ENCODE results near the gene LOXL4. TPM values are rescaled to one million over a fixed set of nuclear protein-coding genes. Genes with fewer than 3 reads are reported as not detected.

Gene LOXL4
- total RNA-seq, 2 donors from 2014 or later = 0.32 to 1.6 TPM

DNA sequence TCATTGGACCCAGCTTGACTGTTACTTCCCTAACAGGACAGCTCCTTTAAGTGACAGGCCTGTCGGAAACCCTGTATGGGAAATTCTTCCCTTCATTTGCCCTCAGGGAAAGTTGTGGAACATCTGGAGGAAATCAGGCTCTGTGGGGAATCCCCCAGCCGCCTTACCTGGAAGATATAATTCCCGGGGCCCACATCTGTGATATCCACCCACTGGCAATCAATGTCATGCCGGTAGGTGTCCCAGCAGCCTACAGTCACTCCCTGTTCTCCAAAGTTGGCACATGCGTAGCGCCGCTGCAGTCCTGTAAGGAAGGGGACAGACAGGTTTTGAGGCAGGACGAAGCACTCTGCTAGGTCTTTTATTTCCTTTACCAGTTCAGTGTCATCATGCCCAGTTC is 16.6 kb downstream of the LOXL4 start:
- no peak for DNase-seq
- Histone ChIP-seq H3K36me3 (no peaks in the 10 kb centered on the region), H3K4me3 (no peak overlapping the region)

DNA sequence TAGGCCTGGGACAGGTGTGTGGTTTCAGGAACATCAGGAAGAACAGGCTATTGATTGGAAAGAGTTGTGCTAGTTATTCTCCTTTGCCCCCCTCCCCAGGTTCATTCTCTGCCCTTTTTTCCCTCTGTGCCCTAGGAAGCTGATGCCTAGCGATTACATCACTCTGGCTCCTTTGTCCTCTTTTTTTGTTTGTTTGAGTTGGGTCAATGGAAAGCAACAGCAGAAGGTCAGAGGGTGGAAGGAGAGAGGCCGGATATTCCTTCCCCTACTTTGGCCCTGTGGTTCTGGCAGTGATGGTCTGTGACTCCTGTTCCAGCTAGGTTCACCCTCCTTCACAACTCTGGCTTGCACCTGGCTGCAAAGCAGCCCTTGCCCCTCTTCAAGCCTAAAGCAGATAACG is 18.9 kb downstream of the LOXL4 start:
- TF ChIP-seq, protein P1, sequence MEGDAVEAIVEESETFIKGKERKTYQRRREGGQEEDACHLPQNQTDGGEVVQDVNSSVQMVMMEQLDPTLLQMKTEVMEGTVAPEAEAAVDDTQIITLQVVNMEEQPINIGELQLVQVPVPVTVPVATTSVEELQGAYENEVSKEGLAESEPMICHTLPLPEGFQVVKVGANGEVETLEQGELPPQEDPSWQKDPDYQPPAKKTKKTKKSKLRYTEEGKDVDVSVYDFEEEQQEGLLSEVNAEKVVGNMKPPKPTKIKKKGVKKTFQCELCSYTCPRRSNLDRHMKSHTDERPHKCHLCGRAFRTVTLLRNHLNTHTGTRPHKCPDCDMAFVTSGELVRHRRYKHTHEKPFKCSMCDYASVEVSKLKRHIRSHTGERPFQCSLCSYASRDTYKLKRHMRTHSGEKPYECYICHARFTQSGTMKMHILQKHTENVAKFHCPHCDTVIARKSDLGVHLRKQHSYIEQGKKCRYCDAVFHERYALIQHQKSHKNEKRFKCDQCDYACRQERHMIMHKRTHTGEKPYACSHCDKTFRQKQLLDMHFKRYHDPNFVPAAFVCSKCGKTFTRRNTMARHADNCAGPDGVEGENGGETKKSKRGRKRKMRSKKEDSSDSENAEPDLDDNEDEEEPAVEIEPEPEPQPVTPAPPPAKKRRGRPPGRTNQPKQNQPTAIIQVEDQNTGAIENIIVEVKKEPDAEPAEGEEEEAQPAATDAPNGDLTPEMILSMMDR (IDR thresholded peaks at IDR 0.05) = no peak
- Histone ChIP-seq H3K4me1 (no peaks in the 10 kb centered on the region), H3K36me3 (peaks cover 5% of the 10 kb centered on the region), H3K27me3 (no peaks in the 10 kb centered on the region), H3K9ac (ENCODE audit: low read depth in 2 of 2, low read length in 2 of 2) (no peak overlapping the region), H3K27ac (no peak overlapping the region), H3K4me3 (no peak overlapping the region), H3K9me3 (no peaks in the 10 kb centered on the region)
- intact Hi-C loops (cut with DNase I) = no loop called here
- DNase-seq = no peak

More for the DNA sequence above, 16.6 kb downstream of the LOXL4 start:
- Histone ChIP-seq H3K9me3 (no peaks in the 10 kb centered on the region), H3K27ac (no peak overlapping the region), H3K9ac (ENCODE audit: low read depth in 2 of 2, low read length in 2 of 2) (no peak overlapping the region), H3K27me3 (no peaks in the 10 kb centered on the region), H3K4me1 (no peaks in the 10 kb centered on the region)
- intact Hi-C loops (cut with DNase I) = no loop called here
- TF ChIP-seq, protein P1 (IDR thresholded peaks at IDR 0.05) = no peak

DNA sequence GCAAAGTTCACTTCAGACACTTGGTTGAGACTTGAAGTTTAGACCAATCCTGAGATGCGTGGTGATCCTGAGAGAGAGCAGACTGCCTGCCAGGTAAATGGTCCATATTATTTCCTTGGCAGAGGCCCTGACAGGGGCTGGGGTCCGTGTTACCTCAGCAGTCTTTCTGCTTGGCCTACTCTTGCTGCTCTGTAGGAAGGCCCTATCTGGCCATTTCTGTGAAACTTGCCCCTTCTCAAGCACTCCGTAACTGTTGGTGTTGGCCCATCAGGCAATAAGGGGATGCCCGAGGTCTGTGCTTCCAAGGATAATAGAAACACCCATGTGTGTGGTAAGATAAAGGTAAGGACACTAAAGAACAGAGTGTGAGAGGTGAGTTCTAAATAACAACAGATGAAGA is 20.0 kb downstream of the LOXL4 start:
- H3K4me3 ChIP-seq = no peak overlapping the region
- H3K4me1 ChIP-seq = no peaks in the 10 kb centered on the region
- no peak overlapping the region for H3K27ac ChIP-seq
- no peak for DNase-seq
- TF ChIP-seq, protein P1 (IDR thresholded peaks at IDR 0.05) = no peak
- intact Hi-C loops (cut with DNase I) = no loop called here
- no peak overlapping the region for H3K9ac ChIP-seq (ENCODE audit: low read depth in 2 of 2, low read length in 2 of 2)
- peaks cover 5% of the 10 kb centered on the region for H3K36me3 ChIP-seq
- no peaks in the 10 kb centered on the region for H3K9me3 ChIP-seq
- H3K27me3 ChIP-seq = no peaks in the 10 kb centered on the region

DNA sequence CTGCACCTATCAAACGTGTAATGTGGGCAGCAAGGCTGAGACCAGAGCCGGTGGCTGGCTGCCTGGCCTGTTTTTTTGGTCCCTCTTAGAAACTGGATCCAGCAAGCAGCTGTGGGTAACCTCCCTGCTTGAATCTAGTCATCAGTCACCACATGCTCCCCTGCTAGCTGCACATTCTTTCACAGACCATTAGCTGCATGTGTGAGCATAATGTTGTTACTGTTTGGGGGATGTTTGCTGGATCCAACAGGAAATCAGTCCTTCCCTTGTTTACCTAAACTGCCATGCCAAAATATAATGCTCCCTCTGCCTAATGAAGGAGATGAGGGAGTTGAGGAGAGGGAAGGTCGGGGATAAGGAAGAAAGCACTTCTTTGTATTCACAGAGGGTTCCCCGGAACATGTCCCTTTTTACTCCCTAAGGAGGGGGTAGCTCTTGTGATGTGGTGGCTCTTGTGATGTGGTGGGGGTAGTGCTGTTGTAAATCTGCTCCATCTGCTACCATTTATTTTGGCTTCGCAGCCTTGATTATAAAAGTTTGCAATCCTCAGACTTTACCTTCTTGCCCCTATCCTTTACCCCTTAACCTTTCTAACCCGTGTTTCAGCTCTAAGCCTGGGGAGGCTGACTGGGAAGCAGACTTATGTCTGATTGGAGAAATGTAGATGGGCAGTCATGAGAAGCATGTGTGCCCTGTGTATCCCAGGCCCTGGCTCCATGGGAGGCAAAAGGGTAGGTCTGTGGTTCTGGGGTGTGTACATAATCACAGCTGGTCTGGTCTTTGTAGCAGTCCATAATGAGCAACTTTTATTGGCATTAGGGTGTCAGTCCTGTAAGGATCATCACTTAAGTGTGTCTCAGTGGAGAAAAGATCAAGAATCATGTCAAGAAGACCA is 20.8 kb downstream of the LOXL4 start:
- H3K36me3 ChIP-seq = peaks cover 5% of the 10 kb centered on the region
- TF ChIP-seq, protein P1 (IDR thresholded peaks at IDR 0.05) = no peak
- H3K4me3 ChIP-seq = no peak overlapping the region
- H3K27me3 ChIP-seq = no peaks in the 10 kb centered on the region
- H3K4me1 ChIP-seq = no peaks in the 10 kb centered on the region
- H3K9ac ChIP-seq (ENCODE audit: low read depth in 2 of 2, low read length in 2 of 2) = no peak overlapping the region
- intact Hi-C loops (cut with DNase I) = no loop called here
- H3K27ac ChIP-seq = no peak overlapping the region
- DNase-seq = no peak
- no peaks in the 10 kb centered on the region for H3K9me3 ChIP-seq

DNA sequence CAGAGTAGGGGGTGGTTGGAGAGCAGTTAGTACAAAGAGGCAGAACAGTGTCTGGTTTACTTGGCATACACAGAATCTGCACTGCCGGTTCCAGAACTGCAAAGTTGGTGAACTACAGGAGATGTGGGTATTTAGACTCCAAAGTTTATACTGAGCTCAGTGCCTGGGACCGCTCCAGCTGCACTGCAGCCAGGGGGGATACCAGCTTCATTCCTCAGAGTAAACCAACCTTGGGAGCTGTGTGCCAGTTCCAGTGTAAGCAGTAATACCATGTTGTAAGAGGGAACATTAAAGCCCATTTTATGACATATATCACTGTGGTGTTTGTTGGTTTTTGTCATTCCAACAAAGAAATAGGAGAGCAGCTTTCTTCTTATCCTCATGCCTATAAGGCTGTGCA is 23.4 kb downstream of the LOXL4 start:
- Histone ChIP-seq H3K27ac (no peak overlapping the region), H3K4me3 (no peak overlapping the region), H3K27me3 (no peaks in the 10 kb centered on the region), H3K4me1 (no peaks in the 10 kb centered on the region), H3K9ac (ENCODE audit: low read depth in 2 of 2, low read length in 2 of 2) (no peak overlapping the region), H3K36me3 (peaks cover 5% of the 10 kb centered on the region), H3K9me3 (no peaks in the 10 kb centered on the region)
- intact Hi-C loops (cut with DNase I) = no loop called here
- no peak for DNase-seq
- TF ChIP-seq, protein P1 (IDR thresholded peaks at IDR 0.05) = no peak

All from colonic mucosa (tissue), 4 donors.